ENCODE results near the gene SYNCRIP. TPM values are rescaled to one million over a fixed set of nuclear protein-coding genes. Genes with fewer than 3 reads are reported as not detected.

SYNCRIP gene
- total and polyA plus RNA-seq, 7 experiments from 2014 or later = 69.8 to 131 (median 82.2) TPM

DNA sequence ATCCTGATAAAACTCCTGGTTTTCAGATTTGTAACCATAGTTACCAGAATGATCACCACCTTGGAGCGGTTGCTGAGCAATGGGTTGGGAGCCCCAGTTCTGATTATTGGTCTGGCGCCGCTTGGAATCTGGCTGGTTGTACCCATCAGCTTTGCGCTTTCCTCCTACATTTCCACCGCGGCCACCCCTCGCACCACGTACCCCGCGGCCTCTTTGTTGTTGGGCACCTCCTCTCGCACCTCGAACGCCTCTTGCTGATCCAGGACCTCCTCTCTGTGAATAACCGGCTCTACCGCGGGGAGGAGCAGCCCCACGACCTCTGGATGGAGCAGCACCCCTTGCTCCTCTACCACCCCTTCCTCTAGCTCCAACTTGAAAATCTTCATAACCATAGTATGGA is 27.9 kb downstream of the SYNCRIP start:
- intact Hi-C loops (cut with micrococcal nuclease) = no loop called here
- ATAC-seq (no peak), DNase-seq (no peak)
- H3K36me3 ChIP-seq (ENCODE audit: control insufficient read depth in 2 of 3, insufficient read depth in 3 of 3, low read length in 3 of 3) = peaks cover 35 to 71% (median 39%) of the 10 kb centered on the region in 3 experiments
- CTCF ChIA-PET = no interaction called here
- POLR2A ChIA-PET = no interaction called here
- no peak overlapping the region for H3K4me3 ChIP-seq (ENCODE audit: low read length)
- Mint-ChIP-seq H3K9me3 (no peaks in the 10 kb centered on the region), H3K4me3 (peak overlapping the region in 1 of 10 donors; percentile 60), H3K36me3 (peaks cover 8 to 53% (median 26%) of the 10 kb centered on the region in 5 donors), H3K27ac (peak overlapping the region in 5 of 9 donors; percentile 5 to 79 (median 59)), H3K27me3 (no peaks in the 10 kb centered on the region), H3K4me1 (peaks cover 5 to 19% (median 14%) of the 10 kb centered on the region in 7 donors)
- H3K27me3 ChIP-seq (ENCODE audit: control insufficient read depth in 2 of 2, insufficient read depth in 2 of 2, low read length in 2 of 2) = no peaks in the 10 kb centered on the region
- no peaks in the 10 kb centered on the region for H3K9me3 ChIP-seq (ENCODE audit: control insufficient read depth in 2 of 3, low read length in 3 of 3)
- H3K4me1 ChIP-seq (ENCODE audit: control insufficient read depth in 2 of 2, insufficient read depth in 2 of 2, low read length in 2 of 2) = no peaks in the 10 kb centered on the region
- no peak overlapping the region for H3K27ac ChIP-seq (ENCODE audit: low read depth, low read length)

DNA sequence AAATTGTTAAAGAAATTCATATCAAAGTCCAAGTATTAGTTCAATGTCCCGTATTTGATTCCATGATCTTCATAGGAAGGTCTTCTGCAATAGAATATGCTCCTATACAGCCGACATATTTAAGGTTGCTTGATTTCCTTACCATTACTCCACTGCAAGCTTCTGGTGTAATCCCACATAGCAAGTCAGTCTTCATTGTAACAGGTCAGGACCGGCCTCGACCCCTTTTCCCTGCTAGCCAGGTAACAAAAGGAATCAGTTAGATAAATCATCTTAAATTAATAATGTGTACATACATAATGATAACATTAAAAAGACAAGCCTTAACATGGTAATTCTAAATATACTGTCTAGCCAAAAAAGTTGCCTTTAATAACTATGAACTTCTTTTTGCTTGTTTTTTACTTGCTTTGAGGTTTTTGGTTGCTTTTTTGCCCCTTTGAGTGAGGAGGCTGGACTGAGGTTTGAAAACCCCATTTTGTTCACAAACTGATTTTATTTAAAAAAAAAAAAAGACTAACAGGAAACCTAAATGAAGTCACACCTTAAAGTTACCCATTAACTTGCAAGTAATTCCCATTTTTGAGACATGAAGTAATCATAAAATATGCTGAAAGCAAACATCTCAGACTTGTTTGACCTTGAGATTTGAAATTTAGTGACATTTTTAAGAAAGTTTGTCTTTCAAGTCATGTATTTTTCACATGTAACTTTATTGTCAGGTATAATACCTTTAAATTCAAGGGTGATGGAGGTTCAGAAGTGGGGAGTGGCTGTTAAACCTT is 29.8 kb downstream of the SYNCRIP start:
- CTCF ChIA-PET = no interaction called here
- Histone ChIP-seq H3K27ac (ENCODE audit: low read depth, low read length) (no peak overlapping the region), H3K36me3 (ENCODE audit: control insufficient read depth in 2 of 3, insufficient read depth in 3 of 3, low read length in 3 of 3) (peaks cover 27 to 68% (median 38%) of the 10 kb centered on the region in 3 experiments), H3K27me3 (ENCODE audit: control insufficient read depth in 2 of 2, insufficient read depth in 2 of 2, low read length in 2 of 2) (no peaks in the 10 kb centered on the region), H3K9me3 (ENCODE audit: control insufficient read depth in 2 of 3, low read length in 3 of 3) (no peaks in the 10 kb centered on the region), H3K4me3 (ENCODE audit: low read length) (no peak overlapping the region), H3K4me1 (ENCODE audit: control insufficient read depth in 2 of 2, insufficient read depth in 2 of 2, low read length in 2 of 2) (no peaks in the 10 kb centered on the region)
- Mint-ChIP-seq H3K36me3 (peaks cover 8 to 43% (median 24%) of the 10 kb centered on the region in 5 donors), H3K9me3 (no peaks in the 10 kb centered on the region), H3K4me1 (peaks cover 0 to 16% (median 12%) of the 10 kb centered on the region in 7 donors), H3K27me3 (no peaks in the 10 kb centered on the region), H3K4me3 (no peak overlapping the region), H3K27ac (peak overlapping the region in 3 of 9 donors; percentile 19 to 61 (median 40))
- intact Hi-C loops (cut with micrococcal nuclease) = loop anchor here in 1 of 2 donors (1.0 to 2.0 kb wide), 2 partner anchors 14 to 19 kb away; no protein-coding TSS in a partner anchor
- DNase-seq (no peak), ATAC-seq (no peak)
- POLR2A ChIA-PET = interaction anchor here (3.5 kb wide), 1 partner anchor 19 kb away, joined by 9 read pairs; the partner anchor contains the start of gene SNX14

DNA sequence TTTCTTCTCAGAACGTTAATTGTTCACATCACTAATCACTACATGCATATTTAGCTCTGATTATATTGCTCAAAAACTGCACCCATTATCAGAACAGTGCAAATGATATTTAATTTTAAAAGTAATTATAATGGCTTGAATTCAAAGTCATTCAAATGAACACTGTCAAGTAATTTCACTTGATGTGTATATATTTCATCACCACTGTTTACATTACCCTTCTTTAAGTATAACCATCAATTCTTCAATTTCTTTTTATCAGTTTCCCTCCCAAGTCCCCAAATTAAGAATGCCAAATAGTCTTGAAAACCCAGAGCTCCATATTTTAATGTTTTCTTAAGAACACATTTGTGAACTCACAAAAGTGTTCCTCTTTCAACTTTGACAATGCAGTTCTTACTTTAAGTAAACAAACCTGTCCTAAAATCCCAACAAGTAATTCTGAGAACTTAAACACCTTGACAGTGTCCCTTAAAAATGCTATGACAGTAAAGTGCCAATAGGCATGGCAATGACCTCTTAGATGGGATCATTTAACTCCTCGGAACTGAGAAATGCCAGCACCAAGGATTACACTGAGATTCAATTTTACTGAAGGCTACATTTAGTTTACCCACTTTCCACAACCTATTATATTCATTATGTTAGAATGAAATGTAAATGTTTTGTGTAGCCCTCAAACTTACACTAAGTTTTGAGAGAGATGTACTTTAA is 32.3 kb downstream of the SYNCRIP start:
- DNase-seq (no peak), ATAC-seq (no peak)
- no peaks in the 10 kb centered on the region for H3K4me1 ChIP-seq (ENCODE audit: control insufficient read depth in 2 of 2, insufficient read depth in 2 of 2, low read length in 2 of 2)
- H3K4me3 Mint-ChIP-seq = no peak overlapping the region
- peaks cover 20 to 45% (median 25%) of the 10 kb centered on the region in 3 experiments for H3K36me3 ChIP-seq (ENCODE audit: control insufficient read depth in 2 of 3, insufficient read depth in 3 of 3, low read length in 3 of 3)
- H3K9me3 Mint-ChIP-seq = no peaks in the 10 kb centered on the region
- no peaks in the 10 kb centered on the region for H3K27me3 ChIP-seq (ENCODE audit: control insufficient read depth in 2 of 2, insufficient read depth in 2 of 2, low read length in 2 of 2)
- peaks cover 0 to 16% (median 12%) of the 10 kb centered on the region in 7 donors for H3K4me1 Mint-ChIP-seq
- H3K27me3 Mint-ChIP-seq = no peaks in the 10 kb centered on the region
- H3K36me3 Mint-ChIP-seq = peaks cover 4 to 26% (median 17%) of the 10 kb centered on the region in 5 donors
- intact Hi-C loops (cut with micrococcal nuclease) = no loop called here
- H3K9me3 ChIP-seq (ENCODE audit: control insufficient read depth in 2 of 3, low read length in 3 of 3) = no peaks in the 10 kb centered on the region
- no peak overlapping the region for H3K4me3 ChIP-seq (ENCODE audit: low read length)
- ChIA-PET POLR2A (interaction anchor here (0.9 to 3.5 kb wide), 2 partner anchors 16 to 18 kb away, joined by 3 to 9 read pairs; partner anchors contain the start of gene SNX14), CTCF (interaction anchor here (0.6 kb wide), 1 partner anchor 1474 kb away, joined by 3 read pairs; no protein-coding TSS in a partner anchor)
- H3K27ac Mint-ChIP-seq = peak overlapping the region in 1 of 9 donors; percentile 26
- H3K27ac ChIP-seq (ENCODE audit: low read depth, low read length) = no peak overlapping the region

DNA sequence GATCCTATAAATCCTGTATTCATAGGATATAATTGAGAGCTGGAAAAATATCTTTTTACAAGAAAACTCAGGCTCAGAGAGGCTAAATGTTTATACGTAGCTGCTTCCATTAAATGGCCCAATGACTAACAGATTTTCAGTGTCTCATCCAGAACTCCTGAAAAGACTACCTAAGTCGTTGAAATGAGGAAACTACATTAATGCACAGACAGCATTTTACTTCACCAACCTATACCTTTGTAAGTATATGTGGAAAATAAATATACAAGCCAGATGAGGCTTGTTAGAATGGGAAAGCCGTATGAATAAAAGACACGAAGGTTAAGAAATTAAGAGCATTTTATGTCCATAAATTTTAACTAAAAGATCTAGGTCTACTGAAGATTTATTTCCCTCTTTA is 40.6 kb downstream of the SYNCRIP start:
- Histone ChIP-seq H3K4me3 (ENCODE audit: low read length) (no peak overlapping the region), H3K36me3 (ENCODE audit: control insufficient read depth in 2 of 3, insufficient read depth in 3 of 3, low read length in 3 of 3) (no peaks in the 10 kb centered on the region), H3K27me3 (ENCODE audit: control insufficient read depth in 2 of 2, insufficient read depth in 2 of 2, low read length in 2 of 2) (no peaks in the 10 kb centered on the region), H3K4me1 (ENCODE audit: control insufficient read depth in 2 of 2, insufficient read depth in 2 of 2, low read length in 2 of 2) (no peaks in the 10 kb centered on the region), H3K9me3 (ENCODE audit: control insufficient read depth in 2 of 3, low read length in 3 of 3) (no peaks in the 10 kb centered on the region), H3K27ac (ENCODE audit: low read depth, low read length) (no peak overlapping the region)
- DNase-seq (no peak), ATAC-seq (no peak)
- H3K4me1 Mint-ChIP-seq = peaks cover 0 to 7% (median 0%) of the 10 kb centered on the region in 7 donors
- intact Hi-C loops (cut with micrococcal nuclease) = no loop called here
- no peaks in the 10 kb centered on the region for H3K9me3 Mint-ChIP-seq
- H3K27ac Mint-ChIP-seq = peak overlapping the region in 1 of 9 donors; percentile 31
- H3K4me3 Mint-ChIP-seq = no peak overlapping the region
- no peaks in the 10 kb centered on the region for H3K27me3 Mint-ChIP-seq
- H3K36me3 Mint-ChIP-seq = peaks cover 0 to 3% (median 0%) of the 10 kb centered on the region in 5 donors
- ChIA-PET POLR2A (interaction anchor here (0.7 to 1.0 kb wide), 2 partner anchors 19 to 76 kb away, joined by 3 to 4 read pairs; no protein-coding TSS in a partner anchor), CTCF (no interaction called here)

DNA sequence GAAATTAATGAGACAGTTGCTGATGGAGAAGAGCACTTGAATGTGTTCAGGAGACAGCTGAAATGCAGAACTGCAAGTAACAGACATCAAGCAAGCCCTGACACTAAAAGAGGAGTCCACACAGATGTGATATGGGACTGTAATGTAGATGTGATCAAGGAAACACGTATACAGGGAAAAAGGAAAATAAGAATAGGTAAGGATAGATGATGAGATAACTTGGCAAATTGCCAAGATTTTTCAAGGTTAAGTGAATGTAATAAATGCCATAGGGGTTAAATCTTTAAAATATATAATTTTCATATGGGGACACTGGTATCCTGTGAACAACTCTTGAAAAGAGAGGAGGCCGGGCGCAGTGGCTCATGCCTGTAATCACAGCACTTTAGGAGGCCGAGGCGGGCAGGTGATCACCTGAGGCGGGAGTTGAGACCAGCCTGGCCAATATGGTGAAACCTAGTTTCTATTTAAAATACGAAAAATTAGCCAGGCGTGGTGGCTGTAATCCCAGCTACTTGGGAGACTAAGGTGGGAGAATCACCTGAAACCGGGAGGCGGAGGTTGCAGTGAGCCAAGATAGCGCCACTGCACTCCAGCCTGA is 41.9 kb downstream of the SYNCRIP start:
- peak overlapping the region in 7 of 9 donors; percentile 3 to 86 (median 29) for H3K27ac Mint-ChIP-seq
- no peak overlapping the region for H3K4me3 Mint-ChIP-seq
- CTCF ChIA-PET = interaction anchor here (0.7 kb wide), 1 partner anchor 10 kb away, joined by 3 read pairs; no protein-coding TSS in a partner anchor
- ATAC-seq (no peak), DNase-seq (peak in 1 of 9 donors; percentile 5)
- H3K9me3 Mint-ChIP-seq = no peaks in the 10 kb centered on the region
- H3K36me3 Mint-ChIP-seq = peaks cover 0 to 3% (median 0%) of the 10 kb centered on the region in 5 donors
- H3K27me3 Mint-ChIP-seq = no peaks in the 10 kb centered on the region
- Histone ChIP-seq H3K36me3 (ENCODE audit: control insufficient read depth in 2 of 3, insufficient read depth in 3 of 3, low read length in 3 of 3) (no peaks in the 10 kb centered on the region), H3K27ac (ENCODE audit: low read depth, low read length) (no peak overlapping the region), H3K4me3 (ENCODE audit: low read length) (no peak overlapping the region), H3K27me3 (ENCODE audit: control insufficient read depth in 2 of 2, insufficient read depth in 2 of 2, low read length in 2 of 2) (no peaks in the 10 kb centered on the region), H3K4me1 (ENCODE audit: control insufficient read depth in 2 of 2, insufficient read depth in 2 of 2, low read length in 2 of 2) (no peaks in the 10 kb centered on the region), H3K9me3 (ENCODE audit: control insufficient read depth in 2 of 3, low read length in 3 of 3) (no peaks in the 10 kb centered on the region)
- peaks cover 0 to 7% (median 0%) of the 10 kb centered on the region in 7 donors for H3K4me1 Mint-ChIP-seq
- intact Hi-C loops (cut with micrococcal nuclease) = no loop called here
- POLR2A ChIA-PET = interaction anchor here (0.6 to 1.0 kb wide), 2 partner anchors 8 to 77 kb away, joined by 3 read pairs; partner anchors contain the start of gene SNX14

Measured in naive thymus-derived CD4-positive, alpha-beta T cell (primary cell).